GM12891 (cell line): ENCODE results near the gene CHIT1.

Experiments used
- DNase-seq: peaks from one replicate; pipeline ENCODE4 v3.0.0; 2011; ENCODE audit warnings: low spot score; ENCODE audit not compliant: insufficient read length
- FAIRE-seq: peaks from 2 replicates; lab custom pipeline; 2011; peaks lifted over from hg19 to GRCh38; lab: Jason Lieb, UNC
- PAX5 ChIP-seq: IDR thresholded peaks from 2 replicates; pipeline ENCODE4 v1.6.1; 2011; ENCODE audit warnings: low read length, moderate library complexity, mild to moderate bottlenecking; ENCODE audit not compliant: insufficient read depth, severe bottlenecking
- POLR2A ChIP-seq: IDR thresholded peaks from 2 replicates; pipeline ENCODE4 v1.6.1; 2011; ENCODE audit warnings: low read depth, low read length, control low read depth
- POLR2AphosphoS5 ChIP-seq: IDR thresholded peaks from 2 replicates; pipeline ENCODE4 v1.6.1; 2011; ENCODE audit warnings: low read depth, low read length, control low read depth
- POU2F2 ChIP-seq: IDR thresholded peaks from 2 replicates; pipeline ENCODE4 v1.6.1; 2011; ENCODE audit warnings: low read depth, mild to moderate bottlenecking, control low read depth, low read length, moderate library complexity
- SPI1 ChIP-seq: IDR thresholded peaks from 2 replicates; pipeline ENCODE4 v1.6.1; 2011; ENCODE audit warnings: low read depth, low read length, control low read depth
- TAF1 ChIP-seq: IDR thresholded peaks from 2 replicates; pipeline ENCODE4 v1.6.1; 2011; ENCODE audit warnings: low read depth, low read length, control low read depth

Gene CHIT1

GRCh38 chr1:203210350-203210749 is 19.1 kb downstream of the CHIT1 start:
- no peak for DNase-seq
- no peak for TF ChIP-seq POLR2A
- TF ChIP-seq POU2F2 = no peak
- no peak for TF ChIP-seq TAF1
- TF ChIP-seq PAX5 = no peak
- TF ChIP-seq POLR2AphosphoS5 = no peak
- no peak for TF ChIP-seq SPI1
- no peak for FAIRE-seq

GRCh38 chr1:203208181-203208580 is 21.3 kb downstream of the CHIT1 start:
- no peak for TF ChIP-seq POLR2AphosphoS5
- DNase-seq = no peak
- FAIRE-seq = no peak

GRCh38 chr1:203207751-203208150 is 21.7 kb downstream of the CHIT1 start:
- FAIRE-seq (no peak), DNase-seq (no peak)
- TF ChIP-seq TAF1 = no peak
- no peak for TF ChIP-seq POLR2AphosphoS5
- no peak for TF ChIP-seq POU2F2

- TF ChIP-seq PAX5 = no peak
- TF ChIP-seq TAF1 = no peak
- TF ChIP-seq POLR2AphosphoS5 = no peak
- TF ChIP-seq POU2F2 = no peak
- no peak for TF ChIP-seq POLR2A
- no peak for TF ChIP-seq SPI1
- FAIRE-seq (no peak), DNase-seq (no peak)
Measured at GRCh38 chr1:203206129-203206687, 23.3 kb downstream of the CHIT1 start.

- FAIRE-seq = no peak
- TF ChIP-seq SPI1 (no peak), TAF1 (no peak), POLR2A (no peak)
- DNase-seq = no peak
Measured at GRCh38 chr1:203204756-203205155, 24.7 kb downstream of the CHIT1 start.

- FAIRE-seq (no peak), DNase-seq (no peak)
- TF ChIP-seq SPI1 = no peak
- TF ChIP-seq PAX5 = no peak
- no peak for TF ChIP-seq POU2F2
- no peak for TF ChIP-seq POLR2A
- TF ChIP-seq POLR2AphosphoS5 = no peak
- TF ChIP-seq TAF1 = no peak
Measured at GRCh38 chr1:203202431-203203245, 26.8 kb downstream of the CHIT1 start.

- TF ChIP-seq TAF1 (no peak), POLR2AphosphoS5 (no peak), POU2F2 (no peak), PAX5 (no peak), POLR2A (no peak), SPI1 (no peak)
- DNase-seq (no peak), FAIRE-seq (no peak)
Measured at GRCh38 chr1:203201516-203202205, 27.8 kb downstream of the CHIT1 start.

GRCh38 chr1:203200916-203201315 is 28.6 kb downstream of the CHIT1 start:
- DNase-seq (no peak), FAIRE-seq (no peak)
- no peak for TF ChIP-seq POU2F2
- TF ChIP-seq POLR2AphosphoS5 = no peak
- no peak for TF ChIP-seq POLR2A
- no peak for TF ChIP-seq SPI1
- no peak for TF ChIP-seq TAF1
- no peak for TF ChIP-seq PAX5

- FAIRE-seq (no peak), DNase-seq (no peak)
- TF ChIP-seq SPI1 (no peak), POU2F2 (no peak), PAX5 (no peak), POLR2A (no peak), TAF1 (no peak), POLR2AphosphoS5 (no peak)
Measured at GRCh38 chr1:203199816-203200571, 29.5 kb downstream of the CHIT1 start.
